Measurements from ENCODE around the gene IGSF6. TPM values are rescaled to one million over a fixed set of nuclear protein-coding genes. Genes with fewer than 3 reads are reported as not detected.

The IGSF6 gene
- total and polyA plus RNA-seq, 2 of the 4 experiments (the other 2 are of a cell fraction): not detected

DNA sequence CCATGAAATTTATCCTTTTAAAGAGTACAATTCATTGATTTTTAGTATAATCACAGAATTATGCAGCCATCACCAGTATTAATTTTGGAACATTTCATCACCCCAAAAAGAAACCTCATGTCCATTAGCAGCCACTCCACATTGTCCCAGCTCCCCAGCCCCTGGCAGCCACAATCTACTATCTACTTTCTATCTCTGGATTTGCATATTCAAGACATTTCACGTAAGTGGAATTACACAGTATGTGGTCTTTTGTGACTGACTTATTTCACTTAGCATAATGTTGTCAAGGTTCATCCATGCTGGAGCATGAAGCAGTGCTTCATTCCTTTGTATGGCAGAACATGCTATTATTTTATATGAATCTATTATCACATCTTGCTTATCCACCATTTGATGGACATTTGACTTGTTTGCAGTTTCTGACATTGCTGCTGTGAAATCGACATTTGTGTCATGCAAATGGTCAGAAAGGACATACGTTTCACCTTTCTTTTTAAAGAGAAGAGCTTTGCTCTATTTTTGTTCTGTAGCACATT, 42.3 kb downstream of the IGSF6 start:
- CTCF ChIA-PET: interaction anchor here (0.7 to 1.7 kb wide), 2 partner anchors 9 to 25 kb away, joined by 4 to 6 read pairs; no protein-coding TSS in a partner anchor

More for the DNA sequence above, 42.3 kb downstream of the IGSF6 start:
- H3K36me3 ChIP-seq (ENCODE audit: control insufficient read depth, insufficient read depth, low read length): peaks cover 2% of the 10 kb centered on the region; the same call in 1 of the 2 replicates
- no peak overlapping the region for H2AK5ac ChIP-seq (ENCODE audit: low read depth, low read length)
- H3K27me3 ChIP-seq (ENCODE audit: control insufficient read depth, insufficient read depth, low read length): no peaks in the 10 kb centered on the region
- POLR2A ChIA-PET (ENCODE audit: unreplicated experiment): no interaction called here
- H3K9ac ChIP-seq (ENCODE audit: low read depth, low read length): no peak overlapping the region
- DNase-seq (no peak), ATAC-seq (ENCODE audit: low read depth) (no peak)
- no TSS peak for BruUV-seq (replicated peaks)
- no peak overlapping the region for H3K18ac ChIP-seq (ENCODE audit: low read depth, low read length)
- H4K8ac ChIP-seq (ENCODE audit: low read depth in 2 of 2, low read length in 2 of 2): no peak overlapping the region
- H3K9me3 ChIP-seq (ENCODE audit: control insufficient read depth, insufficient read depth, low read length): no peaks in the 10 kb centered on the region
- no peak overlapping the region for H4K5ac ChIP-seq (ENCODE audit: low read depth, low read length)
- no peak overlapping the region for H2BK120ac ChIP-seq (ENCODE audit: low read depth, low read length)
- no peak overlapping the region for H2BK20ac ChIP-seq (ENCODE audit: low read depth, low read length)
- no peak overlapping the region for H3K14ac ChIP-seq (replicated peaks; ENCODE audit: low read depth, low read length)
- intact Hi-C loops (cut with micrococcal nuclease) (no loop called here), in situ Hi-C loops (cut with MboI; ENCODE audit: low sequenced_read_pairs) (no loop called here), dilution Hi-C loops (cut with HindIII; ENCODE audit: low sequenced_read_pairs, unreplicated experiment) (no loop called here)
- peaks cover 6% of the 10 kb centered on the region for H3K4me1 ChIP-seq (ENCODE audit: control insufficient read depth, insufficient read depth, low read length)
- H3K23ac ChIP-seq (ENCODE audit: low read depth, low read length): no peak overlapping the region
- H3K4me2 ChIP-seq (ENCODE audit: low read depth, low read length): no peak overlapping the region
- peaks cover 3% of the 10 kb centered on the region for H3K9me1 ChIP-seq (ENCODE audit: insufficient read depth, low read length)
- no peak overlapping the region for H2BK5ac ChIP-seq (ENCODE audit: low read depth, low read length, poor library complexity, severe bottlenecking)
- no peak overlapping the region for H2AK9ac ChIP-seq (replicated peaks; ENCODE audit: low read depth, low read length, poor library complexity)
- no CpG with 5 or more reads among the region's 3 CpGs for WGBS, 2 experiments (ENCODE audit: extremely low coverage in 2 of 2, insufficient read length in 1 of 2)
- no peak overlapping the region for H2AFZ ChIP-seq (replicated peaks; ENCODE audit: low read length, poor library complexity)
- H3K56ac ChIP-seq (ENCODE audit: extremely low read depth, insufficient read depth, low read length): no peak overlapping the region
- no peak overlapping the region for H4K91ac ChIP-seq (ENCODE audit: insufficient read depth, low read depth, low read length)
- H4K20me1 ChIP-seq (ENCODE audit: insufficient read depth, low read length): peaks cover 61% of the 10 kb centered on the region
- no peak overlapping the region for H3K4ac ChIP-seq (ENCODE audit: low read depth, low read length)
- H2BK15ac ChIP-seq (ENCODE audit: low read depth, low read length): no peak overlapping the region
- peaks cover 43 to 77% of the 10 kb centered on the region in 2 experiments for H3K79me1 ChIP-seq (ENCODE audit: low read depth in 1 of 2, low read length in 2 of 2)
- no peak overlapping the region for H3K4me3 ChIP-seq (ENCODE audit: insufficient read depth, low read depth, low read length)
- H3K27ac ChIP-seq (ENCODE audit: insufficient read depth, low read length): no peak overlapping the region
- no peak for TF ChIP-seq RFX5 (IDR thresholded peaks at IDR 0.05; ENCODE audit: low read depth, low read length)
- no peak for TF ChIP-seq USF2 (IDR thresholded peaks at IDR 0.05; ENCODE audit: low read depth, low read length)
- no peak for TF ChIP-seq FOS (IDR thresholded peaks at IDR 0.05; ENCODE audit: low read depth, low read length)
- no peak for TF ChIP-seq CTCF (conservative IDR thresholded peaks at IDR 0.05; ENCODE audit: low read depth, low read length)
- no peak for TF ChIP-seq POLR2A (IDR thresholded peaks at IDR 0.05; ENCODE audit: low read depth, low read length)
- TF ChIP-seq BHLHE40 (IDR thresholded peaks at IDR 0.05; ENCODE audit: low read depth, low read length): no peak
- no peak for TF ChIP-seq MXI1 (IDR thresholded peaks at IDR 0.05; ENCODE audit: borderline replicate concordance, low read depth, low read length)
- TF ChIP-seq ELK1 (IDR thresholded peaks at IDR 0.05; ENCODE audit: borderline replicate concordance, low read depth, low read length): no peak

Measured in IMR-90 (cell line).